Left lung (tissue), 10 donors: Measurements from ENCODE around the gene RBM15B. TPM values are rescaled to one million over a fixed set of nuclear protein-coding genes. Genes with fewer than 3 reads are reported as not detected.

Source experiments
- ATAC-seq: fragments of 200-7000 bp; cut with Tn5 transposase; one replicate; pipeline ENCODE4 v1.9.1; 2020; ENCODE audit warnings: moderate library complexity
- DNase-seq, 4 donors: peaks; one replicate each; pipeline ENCODE4 v3.0.0-alpha.2; 2013 to 2020
- H3K27ac ChIP-seq, 2 donors: fragments of 200-600 bp; sonication (generic) in 1 of 2; one replicate each; pipeline versions ENCODE4 v1.5.0 to v1.8.0; 2020 to 2021
- H3K27me3 ChIP-seq, 2 donors: fragments of 200-600 bp; sonication (generic) in 1 of 2; one replicate each; pipeline versions ENCODE4 v1.5.0 to v1.8.0; 2020 to 2021
- H3K36me3 ChIP-seq, 2 donors: fragments of 200-600 bp; sonication (generic) in 1 of 2; one replicate each; pipeline versions ENCODE4 v1.5.0 to v1.8.0; 2020 to 2021
- H3K4me1 ChIP-seq, 2 donors: fragments of 200-600 bp; one replicate each; pipeline ENCODE4 v1.8.0; 2021
- H3K4me3 ChIP-seq, 2 donors: fragments of 200-600 bp; sonication (generic) in 1 of 2; one replicate each; pipeline versions ENCODE4 v1.5.0 to v1.8.0; 2020 to 2021; ENCODE audit warnings: mild to moderate bottlenecking in 1 of 2
- H3K9me3 ChIP-seq, 2 donors: fragments of 200-600 bp; sonication (generic) in 1 of 2; one replicate each; pipeline versions ENCODE4 v1.5.0 to v1.8.0; 2020 to 2021
- intact Hi-C, 2 donors: fragments of 100-400 bp; cut with DNase I; formaldehyde crosslinking; loops; one replicate each; pipeline versions ENCODE4 v1.11.2 to v1.14.2; 2022
- polyA plus RNA-seq, 6 donors: library from polyadenylated mRNA; unstranded; fragments of 120-200 nt; gene quantifications; one replicate each; pipeline ENCODE4 v1.2.1, GENCODE V29; 2013; ENCODE audit not compliant: insufficient read length in 6 of 6
- total RNA-seq, 2 donors: library from RNA; stranded (reverse); fragmentation: NEBNext Ultra II Directional; extraction: Animal tissue kit (Norgen Biotek cat#: 25700); gene quantifications; one replicate each; pipeline ENCODE4 v1.2.1, GENCODE V29; 2021
- TF ChIP-seq, protein P1 (sequence below), 2 donors: fragments of 200-600 bp; sonication (generic) in 1 of 2; IDR thresholded peaks; one replicate each; pipeline versions ENCODE4 v1.5.0 to v1.8.0; 2021; ENCODE audit warnings: antibody characterized with exemption in 2 of 2
- donor health status: DM: no; HTN: yes; CAD: no.
- donor health status: DM: no; HTN: no; CAD: no.

RBM15B gene
- total and polyA plus RNA-seq, 8 donors = 25.2 to 44.8 (median 35.7) TPM

GRCh38 chr3:51353131-51353530 is 38.0 kb upstream of the RBM15B start:
- Histone ChIP-seq H3K4me3 (no peak overlapping the region), H3K4me1 (no peaks in the 10 kb centered on the region), H3K9me3 (no peaks in the 10 kb centered on the region), H3K36me3 (no peaks in the 10 kb centered on the region), H3K27me3 (no peaks in the 10 kb centered on the region), H3K27ac (no peak overlapping the region)
- TF ChIP-seq, protein P1, sequence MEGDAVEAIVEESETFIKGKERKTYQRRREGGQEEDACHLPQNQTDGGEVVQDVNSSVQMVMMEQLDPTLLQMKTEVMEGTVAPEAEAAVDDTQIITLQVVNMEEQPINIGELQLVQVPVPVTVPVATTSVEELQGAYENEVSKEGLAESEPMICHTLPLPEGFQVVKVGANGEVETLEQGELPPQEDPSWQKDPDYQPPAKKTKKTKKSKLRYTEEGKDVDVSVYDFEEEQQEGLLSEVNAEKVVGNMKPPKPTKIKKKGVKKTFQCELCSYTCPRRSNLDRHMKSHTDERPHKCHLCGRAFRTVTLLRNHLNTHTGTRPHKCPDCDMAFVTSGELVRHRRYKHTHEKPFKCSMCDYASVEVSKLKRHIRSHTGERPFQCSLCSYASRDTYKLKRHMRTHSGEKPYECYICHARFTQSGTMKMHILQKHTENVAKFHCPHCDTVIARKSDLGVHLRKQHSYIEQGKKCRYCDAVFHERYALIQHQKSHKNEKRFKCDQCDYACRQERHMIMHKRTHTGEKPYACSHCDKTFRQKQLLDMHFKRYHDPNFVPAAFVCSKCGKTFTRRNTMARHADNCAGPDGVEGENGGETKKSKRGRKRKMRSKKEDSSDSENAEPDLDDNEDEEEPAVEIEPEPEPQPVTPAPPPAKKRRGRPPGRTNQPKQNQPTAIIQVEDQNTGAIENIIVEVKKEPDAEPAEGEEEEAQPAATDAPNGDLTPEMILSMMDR (IDR thresholded peaks at IDR 0.05) = no peak
- no peak for DNase-seq
- ATAC-seq = no peak
- intact Hi-C loops = no loop called here

DNA sequence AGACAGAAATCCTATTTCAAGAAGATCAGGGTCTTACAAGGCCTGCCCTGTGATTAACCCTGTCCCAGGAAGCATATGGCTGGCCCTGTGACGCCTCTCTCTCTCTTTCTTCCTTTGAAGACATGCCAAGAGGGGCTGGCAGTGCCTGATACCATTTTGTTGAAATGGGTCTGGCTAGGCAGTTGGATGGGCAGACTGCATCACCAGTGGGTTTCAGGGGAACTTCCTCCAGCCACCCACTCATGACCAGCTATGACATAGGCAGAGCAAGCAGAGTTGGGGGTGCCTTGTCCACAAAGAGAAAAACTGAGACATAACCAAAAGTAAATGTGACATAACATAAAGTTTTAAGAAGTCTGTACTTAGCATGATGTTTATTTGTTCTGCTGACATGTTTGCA is 37.4 kb upstream of the RBM15B start:
- H3K27ac ChIP-seq = no peak overlapping the region
- no peak overlapping the region for H3K4me3 ChIP-seq
- H3K27me3 ChIP-seq = no peaks in the 10 kb centered on the region
- no peaks in the 10 kb centered on the region for H3K9me3 ChIP-seq
- intact Hi-C loops = no loop called here
- no peak for DNase-seq
- no peaks in the 10 kb centered on the region for H3K36me3 ChIP-seq
- no peak for ATAC-seq
- no peaks in the 10 kb centered on the region for H3K4me1 ChIP-seq
- TF ChIP-seq, protein P1 (IDR thresholded peaks at IDR 0.05) = no peak

DNA sequence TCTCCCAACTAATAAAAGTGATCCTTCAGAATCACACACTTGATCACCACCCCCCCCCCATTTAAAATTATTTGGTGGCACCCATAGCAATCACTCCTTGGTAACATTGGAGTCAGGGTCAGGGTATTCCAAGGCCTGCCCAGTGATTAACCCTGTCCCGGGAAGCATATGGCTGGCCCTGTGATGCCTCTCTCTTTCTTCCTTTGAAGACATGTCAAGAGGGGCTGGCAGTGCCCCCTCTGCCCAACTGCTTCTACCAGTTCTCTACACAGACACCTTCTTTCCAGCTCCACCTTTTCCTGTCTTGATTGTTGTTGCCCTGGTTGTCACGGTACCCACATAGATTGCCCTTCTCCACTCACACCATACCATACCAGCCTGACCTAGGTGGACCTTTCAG is 36.9 kb upstream of the RBM15B start:
- intact Hi-C loops = no loop called here
- H3K9me3 ChIP-seq = no peaks in the 10 kb centered on the region
- no peaks in the 10 kb centered on the region for H3K27me3 ChIP-seq
- H3K36me3 ChIP-seq = no peaks in the 10 kb centered on the region
- no peak overlapping the region for H3K27ac ChIP-seq
- DNase-seq (no peak), ATAC-seq (no peak)
- TF ChIP-seq, protein P1 (IDR thresholded peaks at IDR 0.05) = no peak
- H3K4me3 ChIP-seq = no peak overlapping the region
- H3K4me1 ChIP-seq = no peaks in the 10 kb centered on the region

DNA sequence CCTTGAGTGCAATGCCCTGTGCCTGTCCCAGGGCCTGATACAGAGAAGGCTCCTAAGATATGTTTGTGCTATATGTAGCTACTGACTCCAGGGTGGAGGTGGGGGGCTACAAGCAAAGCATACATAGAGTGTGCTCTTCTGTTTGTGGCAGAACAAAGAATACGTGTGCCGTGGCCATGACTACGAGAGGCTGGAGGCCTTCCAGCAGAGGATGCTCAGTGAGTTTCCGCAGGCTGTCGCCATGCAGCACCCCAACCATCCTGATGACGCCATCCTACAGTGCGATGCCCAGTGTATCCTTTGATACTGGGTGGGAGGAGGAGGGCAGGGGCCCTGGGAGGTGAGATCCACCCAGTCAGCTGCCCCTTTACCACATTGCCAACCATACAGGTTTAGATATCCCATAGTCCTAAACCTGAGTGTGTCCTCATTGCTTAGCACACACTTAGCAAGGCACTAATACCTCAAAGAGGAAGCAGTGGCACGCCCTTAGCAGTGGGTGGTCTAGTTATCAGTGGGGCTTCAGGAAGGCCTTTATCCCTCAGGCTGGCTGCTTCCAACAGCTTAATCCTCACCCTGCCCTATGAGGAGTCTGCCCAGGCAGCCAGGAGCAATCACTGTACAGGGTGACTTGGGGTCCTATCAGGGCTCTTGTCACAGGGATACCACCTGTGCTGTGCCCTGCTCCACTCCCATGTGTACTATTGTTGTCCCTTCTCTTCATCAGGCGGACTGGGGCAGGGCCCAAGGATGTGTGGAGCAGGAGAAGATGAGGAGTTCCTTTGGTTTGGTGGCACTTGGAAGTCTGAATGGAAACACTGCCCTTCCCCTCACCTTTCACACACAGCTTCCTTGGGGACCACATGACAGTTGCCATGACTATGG is 36.1 kb upstream of the RBM15B start:
- Histone ChIP-seq H3K27ac (no peak overlapping the region), H3K36me3 (no peaks in the 10 kb centered on the region), H3K9me3 (no peaks in the 10 kb centered on the region), H3K4me3 (no peak overlapping the region), H3K4me1 (no peaks in the 10 kb centered on the region), H3K27me3 (no peaks in the 10 kb centered on the region)
- DNase-seq (no peak), ATAC-seq (no peak)
- TF ChIP-seq, protein P1 (IDR thresholded peaks at IDR 0.05) = no peak
- intact Hi-C loops = no loop called here

DNA sequence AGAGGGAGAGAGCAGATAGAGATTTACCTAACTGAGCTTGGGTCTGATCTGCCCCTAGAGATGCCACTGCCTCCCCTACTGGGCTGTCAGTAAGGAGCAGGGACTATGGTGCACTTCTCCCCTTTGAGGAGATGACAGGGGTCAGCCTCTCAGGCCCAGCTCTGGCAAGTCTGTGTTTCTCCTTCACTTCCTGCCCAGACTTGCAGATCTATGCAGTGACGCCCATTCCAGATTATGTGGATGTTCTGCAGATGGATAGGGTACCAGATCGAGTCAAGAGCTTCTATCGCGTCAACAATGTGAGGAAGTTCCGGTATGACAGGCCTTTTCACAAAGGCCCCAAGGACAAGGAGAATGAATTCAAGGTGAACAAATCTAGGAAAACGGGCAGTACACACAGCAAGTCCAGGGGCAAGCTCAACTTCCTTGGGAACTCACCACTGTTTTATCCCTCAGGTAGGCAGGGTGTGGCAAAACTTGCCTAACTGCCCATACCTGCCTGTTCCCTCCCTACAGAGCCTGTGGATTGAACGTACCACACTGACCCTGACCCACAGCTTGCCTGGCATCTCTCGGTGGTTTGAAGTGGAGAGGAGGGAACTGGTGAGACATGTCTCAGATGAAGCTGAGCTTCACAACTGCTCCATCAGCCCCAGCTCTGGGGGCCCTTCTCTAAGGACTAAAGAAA is 35.0 kb upstream of the RBM15B start:
- H3K27ac ChIP-seq = no peak overlapping the region
- TF ChIP-seq, protein P1 (IDR thresholded peaks at IDR 0.05) = no peak
- ATAC-seq (no peak), DNase-seq (no peak)
- H3K27me3 ChIP-seq = no peaks in the 10 kb centered on the region
- no peaks in the 10 kb centered on the region for H3K9me3 ChIP-seq
- no peaks in the 10 kb centered on the region for H3K4me1 ChIP-seq
- no peak overlapping the region for H3K4me3 ChIP-seq
- intact Hi-C loops = no loop called here
- no peaks in the 10 kb centered on the region for H3K36me3 ChIP-seq
